H1 (cell line): ENCODE results near the gene EPHA2. TPM values are rescaled to one million over a fixed set of nuclear protein-coding genes. Genes with fewer than 3 reads are reported as not detected.

Source experiments
- polyA plus RNA-seq, 7 experiments: library from polyadenylated mRNA; depleted of rRNA in 3 of 7; stranded (reverse) in 5 of 7; unstranded in 2 of 7; fragments of >200 nt in 5 of 7; fragments of 200-250 nt in 2 of 7; gene quantifications; 1 replicate in 5 of 7; 2 replicates in 1 of 7; 4 replicates in 1 of 7; pipeline versions ENCODE4 v1.2.1 to v1.2.3, GENCODE V29; 2011 to 2013; ENCODE audit warnings: missing spikeins in 2 of 7, mixed read lengths in 2 of 7
- total RNA-seq: library from RNA; stranded (reverse); fragmentation: NEBNext Ultra II Directional; extraction: Animal tissue kit (Norgen Biotek cat#: 25700); gene quantifications from 2 replicates; pipeline ENCODE4 v1.2.1, GENCODE V29; 2021
- TF ChIP-seq, protein P1 (sequence below): IDR thresholded peaks from 2 replicates; pipeline ENCODE4 v1.6.1; 2012; ENCODE audit warnings: low read length, inconsistent platforms

Gene EPHA2
- total and polyA plus RNA-seq, 2 of the 8 experiments (the other 6 are each of a cell fraction or from before 2014, with no cell fraction given) = 26.8 to 33.6 TPM

DNA sequence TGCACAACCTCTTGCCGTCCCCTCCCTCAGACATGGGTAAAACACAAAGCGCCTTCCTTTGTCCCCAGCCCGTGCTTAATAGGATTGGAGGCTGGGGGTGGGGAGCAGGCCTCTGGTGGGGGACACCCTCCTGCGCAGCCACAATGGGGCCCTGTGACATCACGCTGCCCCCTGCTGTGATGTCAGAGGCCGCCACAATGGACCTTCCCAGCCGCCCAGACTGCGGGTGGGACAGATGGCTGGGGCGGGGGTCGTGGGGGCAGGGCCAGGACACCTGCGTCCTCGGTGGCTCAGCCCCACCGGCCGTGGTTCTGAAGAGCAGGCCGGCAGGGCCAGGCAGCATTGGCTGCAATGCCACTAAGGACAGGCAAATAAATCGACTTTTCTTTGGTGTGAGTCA lies 39.9 kb downstream of the EPHA2 start (continued):
- TF ChIP-seq, protein P1, sequence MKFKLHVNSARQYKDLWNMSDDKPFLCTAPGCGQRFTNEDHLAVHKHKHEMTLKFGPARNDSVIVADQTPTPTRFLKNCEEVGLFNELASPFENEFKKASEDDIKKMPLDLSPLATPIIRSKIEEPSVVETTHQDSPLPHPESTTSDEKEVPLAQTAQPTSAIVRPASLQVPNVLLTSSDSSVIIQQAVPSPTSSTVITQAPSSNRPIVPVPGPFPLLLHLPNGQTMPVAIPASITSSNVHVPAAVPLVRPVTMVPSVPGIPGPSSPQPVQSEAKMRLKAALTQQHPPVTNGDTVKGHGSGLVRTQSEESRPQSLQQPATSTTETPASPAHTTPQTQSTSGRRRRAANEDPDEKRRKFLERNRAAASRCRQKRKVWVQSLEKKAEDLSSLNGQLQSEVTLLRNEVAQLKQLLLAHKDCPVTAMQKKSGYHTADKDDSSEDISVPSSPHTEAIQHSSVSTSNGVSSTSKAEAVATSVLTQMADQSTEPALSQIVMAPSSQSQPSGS = peak; percentile 71; the same call in 1 of the 2 replicates
